HEK293 (cell line): Measurements from ENCODE around the gene SMIM32.

ENCODE experiments used
- CTCF ChIA-PET: fragments of 350-600 bp; formaldehyde crosslinking; extraction: SDS; loops from one replicate; lab custom pipeline; 2021; ENCODE audit warnings: antibody characterized with exemption; lab: Yijun Ruan, JAX
- POLR2A ChIA-PET: fragments of 300-600 bp; formaldehyde crosslinking; extraction: SDS; loops from one replicate; lab custom pipeline; 2020; ENCODE audit warnings: antibody characterized with exemption, inconsistent platforms; lab: Yijun Ruan, JAX
- H3K27ac ChIP-seq: fragments of 200-500 bp; sonication (Bioruptor generic); 2 replicates; pipeline ENCODE4 v1.5.1; 2014; ENCODE audit warnings: low read depth, low read length, control low read depth, inconsistent platforms; ENCODE audit errors: extremely low read depth
- H3K36me3 ChIP-seq, 2 experiments: fragments of 200-500 bp in 1 of 2; sonication (Bioruptor generic) in 1 of 2; 1 replicate in 1 of 2; 2 replicates in 1 of 2; pipeline ENCODE4 v1.5.1; 2014 to 2017; ENCODE audit warnings: inconsistent platforms in 2 of 2, low read length in 2 of 2; ENCODE audit not compliant: control insufficient read depth in 2 of 2, insufficient read depth in 1 of 2
- H3K4me1 ChIP-seq: fragments of 200-500 bp; sonication (Bioruptor generic); 2 replicates; pipeline ENCODE4 v1.5.1; 2014; ENCODE audit warnings: mild to moderate bottlenecking, low read length, inconsistent platforms; ENCODE audit not compliant: control insufficient read depth, insufficient read depth
- H3K4me3 ChIP-seq: 2 replicates; pipeline ENCODE4 v1.5.1; 2011; ENCODE audit warnings: low read depth, mild to moderate bottlenecking, control low read depth, low read length, moderate library complexity
- H3K9me3 ChIP-seq: fragments of 200-500 bp; sonication (Bioruptor generic); 2 replicates; pipeline ENCODE4 v1.5.1; 2014; ENCODE audit warnings: low read depth, low read length, inconsistent platforms; ENCODE audit not compliant: control insufficient read depth, insufficient read depth
- GLI4 ChIP-seq: fragments of 450-650 bp; formaldehyde crosslinking; IDR thresholded peaks from 2 replicates; pipeline ENCODE4 v1.5.1; 2016; ENCODE audit warnings: missing biosample characterization, missing genetic modification characterization
- GLIS2 ChIP-seq: fragments of 450-650 bp; formaldehyde crosslinking; IDR thresholded peaks from 2 replicates; pipeline ENCODE4 v1.5.1; 2016; ENCODE audit warnings: missing biosample characterization, missing genetic modification characterization
- KLF7 ChIP-seq: fragments of 450-650 bp; formaldehyde crosslinking; IDR thresholded peaks from 2 replicates; pipeline ENCODE4 v1.5.1; 2016; ENCODE audit warnings: missing biosample characterization, missing genetic modification characterization, borderline replicate concordance
- KLF8 ChIP-seq: fragments of 450-650 bp; formaldehyde crosslinking; IDR thresholded peaks from 2 replicates; pipeline ENCODE4 v1.5.1; 2016; ENCODE audit warnings: missing biosample characterization, missing genetic modification characterization
- SP2 ChIP-seq: fragments of 450-650 bp; formaldehyde crosslinking; IDR thresholded peaks from 2 replicates; pipeline ENCODE4 v1.5.1; 2016; ENCODE audit warnings: missing biosample characterization, missing genetic modification characterization
- ZBTB48 ChIP-seq: fragments of 450-650 bp; formaldehyde crosslinking; IDR thresholded peaks from 2 replicates; pipeline ENCODE4 v1.5.1; 2016; ENCODE audit warnings: missing biosample characterization, missing genetic modification characterization
- ZNF146 ChIP-seq: fragments of 450-650 bp; formaldehyde crosslinking; IDR thresholded peaks from 2 replicates; pipeline ENCODE4 v1.5.1; 2016; ENCODE audit warnings: missing biosample characterization, missing genetic modification characterization
- ZNF274 ChIP-seq, 2 experiments: fragments of 200-500 bp in 1 of 2; fragments of 450-650 bp in 1 of 2; sonication (Bioruptor generic) in 1 of 2; formaldehyde crosslinking in 1 of 2; IDR thresholded peaks; 2 replicates each; pipeline versions ENCODE4 v1.5.1 to v1.6.1; 2014 to 2016; ENCODE audit warnings: borderline replicate concordance in 1 of 2, inconsistent platforms in 1 of 2, low read length in 1 of 2, missing biosample characterization in 1 of 2, missing genetic modification characterization in 1 of 2
- ZNF521 ChIP-seq: fragments of 450-650 bp; formaldehyde crosslinking; IDR thresholded peaks from 2 replicates; pipeline ENCODE4 v1.5.1; 2017; ENCODE audit warnings: missing biosample characterization, mild to moderate bottlenecking, missing genetic modification characterization
- ZNF548 ChIP-seq: fragments of 450-650 bp; formaldehyde crosslinking; IDR thresholded peaks from 2 replicates; pipeline ENCODE4 v1.5.1; 2016; ENCODE audit warnings: missing biosample characterization, missing genetic modification characterization
- ZNF571 ChIP-seq: fragments of 450-650 bp; formaldehyde crosslinking; IDR thresholded peaks from 2 replicates; pipeline ENCODE4 v1.5.0; 2017; ENCODE audit warnings: missing biosample characterization, missing genetic modification characterization
- ZNF629 ChIP-seq: fragments of 450-650 bp; formaldehyde crosslinking; IDR thresholded peaks from 2 replicates; pipeline ENCODE4 v1.5.1; 2017; ENCODE audit warnings: missing biosample characterization, missing genetic modification characterization
- ZNF658 ChIP-seq: fragments of 450-650 bp; formaldehyde crosslinking; IDR thresholded peaks from 2 replicates; pipeline ENCODE4; 2016; ENCODE audit warnings: missing biosample characterization, missing genetic modification characterization
- ZNF76 ChIP-seq: fragments of 450-650 bp; formaldehyde crosslinking; IDR thresholded peaks from 2 replicates; pipeline ENCODE4; 2016; ENCODE audit warnings: low read depth, missing biosample characterization, missing genetic modification characterization, borderline replicate concordance
- ZNF791 ChIP-seq: fragments of 450-650 bp; formaldehyde crosslinking; IDR thresholded peaks from 2 replicates; pipeline ENCODE4 v1.5.1; 2016; ENCODE audit warnings: missing biosample characterization, missing genetic modification characterization
- TF ChIP-seq, protein P1 (sequence below): fragments of 450-650 bp; formaldehyde crosslinking; IDR thresholded peaks from 2 replicates; pipeline ENCODE4 v1.5.1; 2016; ENCODE audit warnings: missing biosample characterization, missing genetic modification characterization
- TF ChIP-seq, protein P2 (sequence below): fragments of 450-650 bp; formaldehyde crosslinking; IDR thresholded peaks from 2 replicates; pipeline ENCODE4 v1.5.1; 2016; ENCODE audit warnings: missing biosample characterization, missing genetic modification characterization
- TF ChIP-seq, protein P3 (sequence below): fragments of 450-650 bp; formaldehyde crosslinking; conservative IDR thresholded peaks from 2 replicates; pipeline ENCODE4 v1.5.1; 2016; ENCODE audit warnings: low read depth, missing biosample characterization, missing genetic modification characterization
- TF ChIP-seq, protein P4 (sequence below): fragments of 450-650 bp; formaldehyde crosslinking; IDR thresholded peaks from 2 replicates; pipeline ENCODE4 v1.5.1; 2016; ENCODE audit warnings: missing biosample characterization, missing genetic modification characterization, low read depth

The SMIM32 gene

DNA sequence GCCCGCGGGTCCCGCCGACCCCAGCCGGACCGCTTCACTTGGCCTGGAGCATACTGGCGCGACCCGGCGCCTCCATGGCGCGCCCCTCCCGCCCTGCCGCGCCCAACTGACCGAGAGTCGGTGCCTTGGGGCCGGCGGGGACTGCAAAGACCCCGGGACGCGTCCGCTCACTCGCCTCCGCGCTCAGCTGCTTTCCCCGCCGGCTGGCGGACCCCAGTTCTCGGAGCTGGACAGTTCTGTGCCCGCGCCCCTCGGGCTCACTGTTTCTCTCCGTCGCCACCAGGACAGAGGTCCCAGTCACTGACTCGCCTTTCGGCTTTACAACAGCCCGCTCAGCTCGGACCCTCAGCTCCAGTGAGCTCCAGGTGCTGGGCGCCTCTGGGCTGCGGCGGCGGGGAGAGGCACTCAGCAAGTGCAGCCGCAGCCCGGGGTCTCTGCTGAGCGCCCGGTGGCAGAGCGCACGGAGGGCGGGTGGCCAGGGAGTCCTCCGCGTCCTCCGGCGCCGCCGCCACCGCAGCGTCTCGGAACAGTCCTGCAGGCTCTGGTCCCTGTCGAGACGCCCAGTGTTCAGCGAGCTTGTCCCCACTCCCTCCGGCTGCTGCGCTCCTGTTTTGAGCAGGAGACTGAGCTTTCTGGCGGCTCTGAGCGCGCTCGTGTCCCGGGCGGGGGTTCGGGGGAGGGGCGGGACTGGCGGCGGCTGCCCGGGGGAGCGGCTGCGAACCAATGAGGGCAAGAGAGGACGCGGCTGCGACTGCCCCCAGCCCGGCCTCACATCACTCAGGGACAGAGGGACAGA is at the start of gene SMIM32 (continued):
- TF ChIP-seq, protein P1, sequence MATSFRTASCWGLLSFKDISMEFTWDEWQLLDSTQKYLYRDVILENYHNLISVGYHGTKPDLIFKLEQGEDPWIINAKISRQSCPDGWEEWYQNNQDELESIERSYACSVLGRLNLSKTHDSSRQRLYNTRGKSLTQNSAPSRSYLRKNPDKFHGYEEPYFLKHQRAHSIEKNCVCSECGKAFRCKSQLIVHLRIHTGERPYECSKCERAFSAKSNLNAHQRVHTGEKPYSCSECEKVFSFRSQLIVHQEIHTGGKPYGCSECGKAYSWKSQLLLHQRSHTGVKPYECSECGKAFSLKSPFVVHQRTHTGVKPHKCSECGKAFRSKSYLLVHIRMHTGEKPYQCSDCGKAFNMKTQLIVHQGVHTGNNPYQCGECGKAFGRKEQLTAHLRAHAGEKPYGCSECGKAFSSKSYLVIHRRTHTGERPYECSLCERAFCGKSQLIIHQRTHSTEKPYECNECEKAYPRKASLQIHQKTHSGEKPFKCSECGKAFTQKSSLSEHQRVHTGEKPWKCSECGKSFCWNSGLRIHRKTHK (tag by site-specific recombination): no peak
- TF ChIP-seq, protein P2, sequence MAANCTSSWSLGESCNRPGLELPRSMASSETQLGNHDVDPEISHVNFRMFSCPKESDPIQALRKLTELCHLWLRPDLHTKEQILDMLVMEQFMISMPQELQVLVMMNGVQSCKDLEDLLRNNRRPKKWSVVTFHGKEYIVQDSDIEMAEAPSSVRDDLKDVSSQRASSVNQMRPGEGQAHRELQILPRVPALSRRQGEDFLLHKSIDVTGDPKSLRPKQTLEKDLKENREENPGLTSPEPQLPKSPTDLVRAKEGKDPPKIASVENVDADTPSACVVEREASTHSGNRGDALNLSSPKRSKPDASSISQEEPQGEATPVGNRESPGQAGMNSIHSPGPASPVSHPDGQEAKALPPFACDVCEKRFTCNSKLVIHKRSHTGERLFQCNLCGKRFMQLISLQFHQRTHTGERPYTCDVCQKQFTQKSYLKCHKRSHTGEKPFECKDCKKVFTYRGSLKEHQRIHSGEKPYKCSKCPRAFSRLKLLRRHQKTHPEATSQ (tag by site-specific recombination): no peak
- TF ChIP-seq, protein P3, sequence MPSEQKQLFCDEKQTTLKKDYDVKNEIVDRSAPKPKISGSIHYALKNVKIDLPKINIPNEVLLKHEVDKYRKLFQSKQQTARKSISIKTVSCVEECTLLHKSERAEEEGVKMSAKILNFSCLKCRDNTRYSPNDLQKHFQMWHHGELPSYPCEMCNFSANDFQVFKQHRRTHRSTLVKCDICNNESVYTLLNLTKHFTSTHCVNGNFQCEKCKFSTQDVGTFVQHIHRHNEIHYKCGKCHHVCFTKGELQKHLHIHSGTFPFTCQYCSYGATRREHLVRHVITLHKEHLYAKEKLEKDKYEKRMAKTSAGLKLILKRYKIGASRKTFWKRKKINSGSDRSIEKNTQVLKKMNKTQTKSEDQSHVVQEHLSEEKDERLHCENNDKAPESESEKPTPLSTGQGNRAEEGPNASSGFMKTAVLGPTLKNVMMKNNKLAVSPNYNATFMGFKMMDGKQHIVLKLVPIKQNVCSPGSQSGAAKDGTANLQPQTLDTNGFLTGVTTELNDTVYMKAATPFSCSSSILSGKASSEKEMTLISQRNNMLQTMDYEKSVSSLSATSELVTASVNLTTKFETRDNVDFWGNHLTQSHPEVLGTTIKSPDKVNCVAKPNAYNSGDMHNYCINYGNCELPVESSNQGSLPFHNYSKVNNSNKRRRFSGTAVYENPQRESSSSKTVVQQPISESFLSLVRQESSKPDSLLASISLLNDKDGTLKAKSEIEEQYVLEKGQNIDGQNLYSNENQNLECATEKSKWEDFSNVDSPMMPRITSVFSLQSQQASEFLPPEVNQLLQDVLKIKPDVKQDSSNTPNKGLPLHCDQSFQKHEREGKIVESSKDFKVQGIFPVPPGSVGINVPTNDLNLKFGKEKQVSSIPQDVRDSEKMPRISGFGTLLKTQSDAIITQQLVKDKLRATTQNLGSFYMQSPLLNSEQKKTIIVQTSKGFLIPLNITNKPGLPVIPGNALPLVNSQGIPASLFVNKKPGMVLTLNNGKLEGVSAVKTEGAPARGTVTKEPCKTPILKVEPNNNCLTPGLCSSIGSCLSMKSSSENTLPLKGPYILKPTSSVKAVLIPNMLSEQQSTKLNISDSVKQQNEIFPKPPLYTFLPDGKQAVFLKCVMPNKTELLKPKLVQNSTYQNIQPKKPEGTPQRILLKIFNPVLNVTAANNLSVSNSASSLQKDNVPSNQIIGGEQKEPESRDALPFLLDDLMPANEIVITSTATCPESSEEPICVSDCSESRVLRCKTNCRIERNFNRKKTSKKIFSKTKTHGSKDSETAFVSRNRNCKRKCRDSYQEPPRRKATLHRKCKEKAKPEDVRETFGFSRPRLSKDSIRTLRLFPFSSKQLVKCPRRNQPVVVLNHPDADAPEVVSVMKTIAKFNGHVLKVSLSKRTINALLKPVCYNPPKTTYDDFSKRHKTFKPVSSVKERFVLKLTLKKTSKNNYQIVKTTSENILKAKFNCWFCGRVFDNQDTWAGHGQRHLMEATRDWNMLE (tag by site-specific recombination): no peak
- TF ChIP-seq SP2 (tag by site-specific recombination) (peak; percentile 47), ZNF76 (no peak)

DNA sequence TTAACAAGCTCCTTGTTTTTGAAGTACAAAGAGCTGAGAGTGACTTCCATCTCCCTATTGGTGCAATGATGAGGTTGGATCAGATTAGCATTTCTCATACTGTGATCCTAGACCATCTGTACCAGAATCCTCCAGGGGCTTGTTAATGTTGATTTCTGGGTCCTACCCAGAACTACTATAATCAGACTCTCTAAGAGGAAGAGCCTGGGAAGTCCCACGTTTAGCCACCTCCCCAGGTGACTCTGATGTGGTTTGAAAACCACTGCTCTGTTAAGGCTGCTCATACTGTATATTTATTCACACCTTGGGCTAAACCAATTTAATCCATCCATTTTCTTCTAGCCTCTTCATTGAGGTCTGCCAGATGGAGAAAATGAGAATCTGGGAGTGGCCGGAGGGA is 49.6 kb upstream of the SMIM32 start:
- Histone ChIP-seq H3K36me3 (no peaks in the 10 kb centered on the region), H3K4me1 (no peaks in the 10 kb centered on the region), H3K9me3 (no peaks in the 10 kb centered on the region), H3K4me3 (no peak overlapping the region), H3K27ac (no peak overlapping the region)
- TF ChIP-seq ZNF548: no peak
- no peak for TF ChIP-seq KLF8
- TF ChIP-seq, protein P4, sequence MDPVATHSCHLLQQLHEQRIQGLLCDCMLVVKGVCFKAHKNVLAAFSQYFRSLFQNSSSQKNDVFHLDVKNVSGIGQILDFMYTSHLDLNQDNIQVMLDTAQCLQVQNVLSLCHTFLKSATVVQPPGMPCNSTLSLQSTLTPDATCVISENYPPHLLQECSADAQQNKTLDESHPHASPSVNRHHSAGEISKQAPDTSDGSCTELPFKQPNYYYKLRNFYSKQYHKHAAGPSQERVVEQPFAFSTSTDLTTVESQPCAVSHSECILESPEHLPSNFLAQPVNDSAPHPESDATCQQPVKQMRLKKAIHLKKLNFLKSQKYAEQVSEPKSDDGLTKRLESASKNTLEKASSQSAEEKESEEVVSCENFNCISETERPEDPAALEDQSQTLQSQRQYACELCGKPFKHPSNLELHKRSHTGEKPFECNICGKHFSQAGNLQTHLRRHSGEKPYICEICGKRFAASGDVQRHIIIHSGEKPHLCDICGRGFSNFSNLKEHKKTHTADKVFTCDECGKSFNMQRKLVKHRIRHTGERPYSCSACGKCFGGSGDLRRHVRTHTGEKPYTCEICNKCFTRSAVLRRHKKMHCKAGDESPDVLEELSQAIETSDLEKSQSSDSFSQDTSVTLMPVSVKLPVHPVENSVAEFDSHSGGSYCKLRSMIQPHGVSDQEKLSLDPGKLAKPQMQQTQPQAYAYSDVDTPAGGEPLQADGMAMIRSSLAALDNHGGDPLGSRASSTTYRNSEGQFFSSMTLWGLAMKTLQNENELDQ (tag by site-specific recombination): no peak
- no peak for TF ChIP-seq GLIS2 (tag by site-specific recombination)
- no peak for TF ChIP-seq ZNF521 (tag by site-specific recombination)
- CTCF ChIA-PET: interaction anchor here (0.8 kb wide), 1 partner anchor 121 kb away, joined by 4 read pairs; no protein-coding TSS in a partner anchor
- POLR2A ChIA-PET: no interaction called here

DNA sequence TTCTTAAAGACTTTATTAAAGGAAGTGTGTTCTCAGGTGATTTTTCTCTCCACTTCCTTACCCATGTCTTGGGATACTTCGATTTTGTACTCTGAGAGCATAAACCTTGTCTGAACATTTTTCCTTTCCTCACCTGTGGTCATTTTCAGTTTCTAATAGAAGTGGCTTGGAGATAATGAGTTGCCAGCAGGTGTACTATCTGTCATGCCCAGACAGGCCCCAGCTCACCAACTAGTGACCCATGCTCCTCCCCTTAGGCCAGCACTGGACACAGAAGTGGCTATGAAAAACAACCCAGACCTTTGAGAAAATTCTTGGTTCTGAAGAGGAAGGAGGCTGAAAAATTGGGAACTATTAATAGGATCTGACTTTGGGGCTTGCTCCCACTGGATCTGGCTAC is 49.2 kb upstream of the SMIM32 start:
- Histone ChIP-seq H3K9me3 (no peaks in the 10 kb centered on the region), H3K4me1 (no peaks in the 10 kb centered on the region), H3K4me3 (no peak overlapping the region), H3K27ac (no peak overlapping the region), H3K36me3 (no peaks in the 10 kb centered on the region)
- TF ChIP-seq ZNF571 (tag by site-specific recombination) (no peak), ZNF791 (tag by site-specific recombination) (no peak), KLF7 (tag by site-specific recombination) (no peak), ZNF629 (tag by site-specific recombination) (no peak), ZNF146 (no peak), ZBTB48 (tag by site-specific recombination) (no peak), ZNF658 (no peak), GLI4 (tag by site-specific recombination) (no peak), ZNF274 (IDR thresholded peaks at IDR 0.05; ENCODE audit: low read length) (no peak), ZNF274 (tag by site-specific recombination; IDR thresholded peaks at IDR 0.05; ENCODE audit: borderline replicate concordance) (no peak), GLIS2 (tag by site-specific recombination) (no peak)
- ChIA-PET POLR2A (no interaction called here), CTCF (interaction anchor here (0.8 to 3.4 kb wide), 2 partner anchors 8 to 121 kb away, joined by 4 to 24 read pairs; no protein-coding TSS in a partner anchor)
